A549 treated with CpdA at 1 μM for 4 hours (cell line): ENCODE data around the gene AKT2. TPM values are rescaled to one million over a fixed set of nuclear protein-coding genes. Genes with fewer than 3 reads are reported as not detected.

Experiments
- total RNA-seq: library from RNA; stranded (reverse); fragments of 200-300 nt; extraction: Qiagen RNA extraction; gene quantifications from 5 replicates; pipeline ENCODE4 v1.2.3, GENCODE V29; 2022; ENCODE audit warnings: low read depth

The AKT2 gene
- total RNA-seq, result 127 to 188 TPM (median 177 TPM) in 5 replicates

DNA sequence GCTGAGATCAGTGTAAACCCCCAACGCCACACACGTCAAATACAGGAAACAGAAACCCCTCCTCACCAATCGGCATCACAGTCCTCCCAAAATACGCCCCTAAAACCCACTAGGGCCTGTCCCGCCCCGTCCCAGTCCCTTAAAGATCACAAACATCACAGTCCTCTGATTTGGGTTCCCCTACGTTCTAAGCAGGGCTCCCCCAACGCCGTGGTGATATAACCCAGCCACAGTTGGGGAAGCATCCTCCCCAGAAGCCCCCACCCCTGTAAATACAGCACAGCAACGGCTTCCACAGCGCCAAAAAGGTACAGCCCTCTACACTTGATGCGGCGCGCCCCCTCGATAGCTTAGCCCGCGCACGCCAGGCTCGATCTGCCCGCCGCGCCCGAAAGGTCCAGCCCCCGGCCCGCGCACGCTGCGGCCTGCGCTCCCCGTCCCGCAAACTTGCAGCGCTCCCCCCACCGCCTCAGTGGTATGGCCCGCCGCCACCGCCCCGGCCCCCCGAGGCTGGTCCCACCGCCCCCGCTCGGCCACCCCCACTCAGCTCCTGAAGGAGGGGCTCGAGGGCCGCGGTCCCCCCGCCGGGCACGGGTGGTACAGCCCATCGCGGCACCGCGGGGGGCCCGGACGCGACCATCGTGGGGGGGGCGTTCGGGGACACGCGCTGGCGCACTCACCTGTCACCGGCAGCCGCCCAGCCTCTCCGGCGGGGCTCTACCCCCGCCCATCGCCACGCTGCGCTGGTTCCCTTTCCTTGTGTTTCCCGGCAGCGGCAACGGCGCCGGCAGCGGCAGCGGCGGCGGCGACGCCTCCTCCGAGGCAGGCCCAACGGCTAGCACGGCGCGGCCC lies at the start of gene AKT2:
AKT2 (minus strand) TSS at position 845 of the 852 bp plus-strand sequence. CDS start 20,078 bp downstream, outside the sequence.

GRCh38 chr19:40217934-40218890 lies 66.9 kb downstream of the AKT2 start, which contains the start of gene TTC9B:
Gene TTC9B (minus strand): TSS chr19:40218384. CDS start chr19:40218381, 3 bp downstream.

GRCh38 chr19:40190891-40191835 lies 94.0 kb downstream of the AKT2 start, which contains the start of gene MAP3K10:
Gene MAP3K10 (plus strand): TSS chr19:40191426. CDS start chr19:40192032, 606 bp downstream.

Other genes with a start within 250 kb of the AKT2 start
- 5.1 to 7.6 TPM (median 5.8 TPM) in 5 replicates for gene ZNF780B, start 229.1 kb downstream of the AKT2 start, total RNA-seq
- 28.7 to 32.0 TPM (median 30.2 TPM) in 5 replicates for gene ZNF780A, start 194.4 kb downstream of the AKT2 start, total RNA-seq
- 15.2 to 20.0 TPM (median 18.3 TPM) in 5 replicates for gene MAP3K10, start 93.9 kb downstream of the AKT2 start, total RNA-seq
- 0.62 to 0.81 TPM (median 0.76 TPM) in 5 replicates for gene TTC9B, start 67.0 kb downstream of the AKT2 start, total RNA-seq
- gene CCNP, start 58.7 kb downstream of the AKT2 start, total RNA-seq, result 0.09 to 0.30 TPM (median 0.17 TPM) in 5 replicates
- 22.8 to 32.2 TPM (median 32.0 TPM) in 5 replicates for gene C19orf47, start 63.1 kb upstream of the AKT2 start, total RNA-seq
- 249 to 274 TPM (median 257 TPM) in 5 replicates for gene PLD3, start 63.4 kb upstream of the AKT2 start, total RNA-seq
- gene HIPK4, start 104.8 kb upstream of the AKT2 start, total RNA-seq, result 0.19 to 0.41 TPM (median 0.23 TPM) in 5 replicates
- 1.2 to 1.9 TPM (median 1.5 TPM) in 5 replicates for gene PRX, start 128.0 kb upstream of the AKT2 start, total RNA-seq
- 23.5 to 42.7 TPM (median 31.9 TPM) in 5 replicates for gene SERTAD1, start 140.6 kb upstream of the AKT2 start, total RNA-seq
- gene SERTAD3, start 159.0 kb upstream of the AKT2 start, total RNA-seq, result 38.2 to 51.9 TPM (median 46.8 TPM) in 5 replicates
- gene BLVRB, start 180.4 kb upstream of the AKT2 start, total RNA-seq, result 255 to 344 TPM (median 323 TPM) in 5 replicates
- 0.45 to 1.3 TPM (median 0.92 TPM) in 5 replicates for gene SPTBN4, start 181.7 kb upstream of the AKT2 start, total RNA-seq